ENCODE data around the gene HNRNPA2B1.
A peak's percentile ranks its signal among the peaks of the same experiment; 100 is the strongest.
"Not testable (repeated sequence)": the region's sequence is repeated elsewhere in the genome, so short reads cannot be mapped to it uniquely, and the experiment has no call there.

The HNRNPA2B1 gene

DNA sequence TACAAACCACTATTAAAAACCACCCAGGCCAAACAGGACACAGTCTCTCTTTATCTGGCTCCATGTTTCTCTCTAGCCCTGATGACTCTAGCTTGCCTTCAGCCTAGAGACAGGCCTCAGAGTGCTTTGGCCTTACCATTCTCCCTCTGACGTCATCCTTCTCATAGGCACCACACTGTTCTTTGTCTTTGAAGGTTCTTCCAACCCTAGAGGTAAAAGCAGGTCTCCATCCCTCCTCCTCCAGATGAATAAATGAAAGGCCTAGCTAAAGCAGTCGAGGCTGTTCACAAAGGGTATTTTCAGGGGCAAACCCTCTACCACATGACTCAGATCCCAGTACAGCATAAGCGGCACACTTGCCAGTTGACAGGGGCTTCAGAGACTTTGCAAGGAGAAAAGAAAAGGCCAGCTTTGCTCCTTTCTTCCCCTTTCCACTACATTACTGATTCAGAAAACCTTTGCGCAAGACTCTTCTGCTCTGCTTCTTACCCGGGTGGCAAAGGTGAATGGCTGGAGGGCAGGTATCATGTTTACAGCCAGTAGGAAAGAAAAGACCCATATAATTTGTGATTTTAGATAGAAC, 33.8 kb downstream of the HNRNPA2B1 start:
- no peak for DNase-seq (ENCODE audit: low spot score)

DNA sequence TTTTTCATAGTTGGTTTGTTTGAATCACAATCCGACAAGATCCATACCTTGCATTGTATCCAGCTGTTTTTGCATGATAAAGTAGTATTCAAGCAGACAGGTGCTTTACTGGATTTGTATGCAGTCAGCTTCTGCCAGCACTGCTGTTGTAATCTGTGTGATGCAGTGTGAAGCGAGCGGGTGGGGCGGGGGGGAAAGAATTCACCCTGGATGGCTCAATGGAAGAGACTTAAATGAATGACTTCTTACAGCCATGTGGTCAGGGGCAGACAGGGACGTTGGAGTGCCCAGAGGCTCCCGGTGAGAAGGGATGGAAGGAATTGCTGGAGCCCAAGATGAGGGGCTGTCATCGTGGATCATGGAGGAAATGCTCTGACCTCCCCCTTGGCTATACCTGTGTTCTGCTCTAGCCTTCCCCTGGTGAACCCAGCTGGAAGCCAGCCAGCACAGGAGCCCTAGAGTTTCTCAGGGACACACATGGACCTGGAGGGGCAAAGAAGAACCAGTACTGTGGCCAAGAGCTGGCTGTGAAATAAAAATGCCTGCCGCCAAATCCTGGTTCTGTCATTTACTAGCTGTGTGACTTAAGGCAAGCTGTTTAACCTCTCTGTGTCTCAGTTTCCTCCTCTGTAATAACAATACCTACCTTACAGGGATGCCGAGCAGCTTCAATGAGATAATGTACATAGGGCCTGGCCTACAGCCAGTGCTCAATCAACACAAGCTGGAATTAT, 34.4 kb downstream of the HNRNPA2B1 start:
- no peak for DNase-seq (ENCODE audit: low spot score)

DNA sequence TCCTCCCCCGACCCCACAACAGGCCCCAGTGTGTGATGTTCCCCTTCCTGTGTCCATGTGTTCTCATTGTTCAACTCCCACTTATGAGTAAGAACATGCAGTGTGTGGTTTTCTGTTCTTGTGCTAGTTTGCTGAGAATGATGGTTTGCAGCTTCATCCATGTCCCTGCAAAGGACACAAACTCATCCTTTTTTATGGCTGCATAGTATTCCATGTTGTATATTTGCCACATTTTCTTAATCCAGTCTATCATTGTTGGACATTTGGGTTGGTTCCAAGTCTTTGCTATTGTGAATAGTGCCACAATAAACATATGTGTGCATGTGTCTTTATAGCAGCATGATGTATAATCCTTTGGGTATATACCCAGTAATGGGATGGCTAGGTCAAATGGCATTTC, 36.7 kb downstream of the HNRNPA2B1 start:
- not testable (repeated sequence) for DNase-seq (ENCODE audit: low spot score)

DNA sequence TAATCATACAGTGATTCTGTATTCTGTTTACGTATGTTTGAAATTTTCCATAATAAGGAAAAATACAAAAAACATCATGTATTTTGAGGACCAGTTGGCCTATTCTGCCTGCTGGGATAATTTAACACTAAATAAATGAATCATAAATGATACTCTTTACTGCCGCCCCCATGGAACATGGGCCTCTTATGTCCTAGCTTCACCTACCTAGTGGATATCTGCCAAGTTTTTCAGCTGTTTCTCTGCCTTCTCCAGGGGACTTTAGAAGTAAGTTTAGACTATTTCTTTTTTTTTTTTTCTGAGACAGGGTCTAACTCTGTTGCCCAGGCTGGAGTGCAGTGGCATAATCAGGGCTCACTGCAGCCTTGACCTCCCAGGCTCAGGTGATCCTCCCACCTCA, 38.1 kb downstream of the HNRNPA2B1 start:
- no peak for DNase-seq (ENCODE audit: low spot score)

DNA sequence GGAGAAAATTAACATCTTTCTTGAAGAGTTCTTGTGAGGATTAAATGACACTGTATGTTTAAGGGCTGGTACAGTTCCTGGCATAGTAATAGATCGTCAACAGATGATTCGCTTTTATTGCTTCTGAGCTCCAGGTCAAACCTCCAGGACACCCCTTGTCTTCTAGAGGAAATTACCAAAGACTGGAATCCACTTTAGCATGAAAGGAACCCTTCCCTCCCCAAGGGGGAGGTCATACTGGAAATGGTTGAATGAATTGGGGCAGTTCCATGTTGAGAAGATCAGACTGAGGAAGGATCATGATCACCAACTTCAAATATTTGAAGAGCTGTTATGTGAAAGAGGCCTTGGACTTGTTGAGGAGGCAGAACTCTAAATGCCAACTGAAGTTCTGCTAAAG, 39.6 kb downstream of the HNRNPA2B1 start:
- no peak for DNase-seq (ENCODE audit: low spot score)

DNA sequence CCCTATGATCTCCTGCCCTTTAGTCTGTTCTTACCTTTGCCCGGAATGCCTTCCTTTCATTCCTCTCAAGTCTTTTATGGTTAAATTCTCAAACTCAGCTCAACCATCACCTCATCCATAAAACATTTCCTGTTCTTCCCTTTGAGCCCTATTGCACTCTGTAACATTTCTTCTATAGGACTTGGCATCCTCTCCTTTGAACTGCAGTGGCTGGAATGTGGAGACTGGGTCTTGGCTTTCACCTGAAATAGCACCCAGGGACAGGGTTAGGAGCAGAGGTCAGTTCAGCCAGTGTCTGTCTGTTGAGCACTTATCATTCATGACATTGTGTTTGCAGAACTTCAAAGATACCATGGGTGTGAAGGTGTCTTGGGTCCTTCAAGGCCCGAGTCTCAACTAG, 41.3 kb downstream of the HNRNPA2B1 start:
- no peak for DNase-seq (ENCODE audit: low spot score)

DNA sequence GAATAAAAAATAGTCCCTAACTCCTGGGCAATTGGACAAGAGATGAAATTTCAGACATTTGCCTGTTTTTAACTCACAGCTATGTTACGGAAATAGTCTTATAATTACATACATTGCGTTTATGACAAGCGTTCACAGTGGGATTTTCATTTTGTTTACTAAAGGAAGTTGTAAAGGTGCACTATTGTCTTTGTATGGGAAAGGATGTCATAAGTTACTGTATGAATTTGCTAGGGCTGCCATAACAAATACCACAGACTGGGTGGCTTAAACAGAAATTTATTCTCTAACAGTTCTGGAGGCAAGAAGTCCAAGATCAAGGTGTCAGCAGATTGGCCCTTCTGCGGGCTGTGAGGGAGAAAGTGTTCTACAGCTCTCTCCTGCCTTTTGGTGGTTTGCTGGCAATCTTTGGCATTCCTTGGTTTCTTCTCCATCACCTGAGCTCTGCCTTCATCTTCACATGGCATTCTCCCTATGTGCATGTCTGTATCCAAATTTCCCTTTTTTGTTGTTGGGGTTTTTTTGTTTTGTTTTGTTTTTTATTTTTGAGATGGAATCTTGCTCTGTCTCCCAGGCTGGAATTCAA, 42.9 kb downstream of the HNRNPA2B1 start:
- no peak for DNase-seq (ENCODE audit: low spot score)

DNA sequence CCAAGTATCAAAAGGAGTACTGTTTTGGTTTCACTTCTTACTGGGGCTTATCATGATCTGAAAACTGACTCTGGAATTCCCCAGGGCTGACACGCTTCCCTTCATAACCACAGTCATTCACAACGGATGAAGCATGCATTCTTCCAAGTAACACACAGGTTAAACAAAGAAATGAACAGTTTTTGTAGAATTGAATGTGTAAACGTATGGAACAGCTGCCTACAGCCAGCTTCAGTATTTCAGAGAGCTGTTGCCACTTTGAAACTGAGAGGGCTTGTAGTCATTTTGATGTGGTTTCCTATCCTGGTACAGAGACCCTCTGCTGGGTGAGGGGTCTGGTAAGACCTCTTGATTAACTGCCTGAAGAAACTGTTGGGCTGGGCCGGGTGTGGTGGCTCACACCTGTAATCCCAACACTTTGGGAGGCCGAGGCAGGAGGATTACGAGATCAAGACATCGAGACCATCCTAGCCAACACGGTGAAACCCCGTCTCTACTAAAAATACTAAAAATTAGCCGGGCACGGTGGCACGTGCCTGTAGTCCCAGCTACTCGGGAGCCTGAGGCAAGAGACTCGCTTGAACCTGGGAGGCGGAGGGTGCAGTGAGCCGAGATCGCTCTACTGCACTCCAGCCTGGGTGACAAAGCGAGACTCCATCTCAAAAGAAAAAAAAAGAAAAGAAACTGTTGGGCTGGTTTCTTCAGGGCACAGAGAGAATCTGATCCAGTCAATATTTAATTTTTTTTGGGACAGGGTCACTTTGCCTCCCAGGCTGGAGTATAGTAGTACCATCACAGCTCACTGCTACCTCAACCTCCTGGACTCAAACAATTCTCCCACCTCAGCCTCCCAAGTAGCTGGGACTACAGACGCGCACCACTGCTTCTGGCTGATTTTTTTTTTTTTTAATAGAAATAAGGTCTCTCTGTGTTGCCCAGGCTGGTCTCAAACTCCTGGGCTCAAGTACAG, 43.8 kb downstream of the HNRNPA2B1 start:
- no peak for DNase-seq (ENCODE audit: low spot score)

DNA sequence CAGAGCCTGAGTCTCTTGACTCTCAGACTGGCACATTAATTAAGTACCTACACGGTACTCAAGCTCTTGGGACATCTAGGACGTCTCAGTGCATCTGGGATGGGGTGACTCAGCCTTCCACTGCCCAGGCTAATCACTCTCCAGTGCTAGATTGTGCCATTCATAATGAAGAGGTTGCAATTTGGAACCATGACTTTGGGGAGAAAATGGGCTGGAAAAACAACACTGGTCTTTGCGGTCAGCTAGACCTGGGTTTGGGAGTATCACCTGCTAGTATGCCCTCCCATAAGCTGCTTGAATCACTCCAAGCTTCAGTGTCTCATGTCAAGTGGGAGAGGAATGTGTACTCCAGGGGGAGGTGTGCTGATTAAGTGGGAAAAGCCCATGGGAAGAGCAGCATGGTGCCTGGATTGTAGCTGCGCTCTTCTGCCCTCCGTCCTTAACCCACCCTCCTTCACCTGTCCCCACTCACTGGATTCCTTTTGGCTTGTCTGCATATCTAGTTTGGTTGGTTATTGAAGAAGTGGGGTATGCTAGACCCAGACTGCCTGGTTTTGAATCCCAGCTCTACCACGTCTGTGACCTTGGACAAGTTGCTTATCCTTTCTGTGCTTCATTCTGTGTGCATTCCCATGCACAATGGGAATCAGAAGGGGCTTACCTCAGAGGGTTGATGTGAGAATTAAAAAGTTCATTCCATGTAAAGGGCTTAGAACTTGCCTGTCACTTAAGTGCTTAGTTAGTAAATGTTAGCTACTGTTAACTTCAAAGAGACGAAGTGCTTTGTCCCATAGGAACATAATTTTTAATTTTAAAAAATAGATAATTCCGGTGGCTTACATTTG, 44.8 kb downstream of the HNRNPA2B1 start:
- no peak for DNase-seq (ENCODE audit: low spot score)

DNA sequence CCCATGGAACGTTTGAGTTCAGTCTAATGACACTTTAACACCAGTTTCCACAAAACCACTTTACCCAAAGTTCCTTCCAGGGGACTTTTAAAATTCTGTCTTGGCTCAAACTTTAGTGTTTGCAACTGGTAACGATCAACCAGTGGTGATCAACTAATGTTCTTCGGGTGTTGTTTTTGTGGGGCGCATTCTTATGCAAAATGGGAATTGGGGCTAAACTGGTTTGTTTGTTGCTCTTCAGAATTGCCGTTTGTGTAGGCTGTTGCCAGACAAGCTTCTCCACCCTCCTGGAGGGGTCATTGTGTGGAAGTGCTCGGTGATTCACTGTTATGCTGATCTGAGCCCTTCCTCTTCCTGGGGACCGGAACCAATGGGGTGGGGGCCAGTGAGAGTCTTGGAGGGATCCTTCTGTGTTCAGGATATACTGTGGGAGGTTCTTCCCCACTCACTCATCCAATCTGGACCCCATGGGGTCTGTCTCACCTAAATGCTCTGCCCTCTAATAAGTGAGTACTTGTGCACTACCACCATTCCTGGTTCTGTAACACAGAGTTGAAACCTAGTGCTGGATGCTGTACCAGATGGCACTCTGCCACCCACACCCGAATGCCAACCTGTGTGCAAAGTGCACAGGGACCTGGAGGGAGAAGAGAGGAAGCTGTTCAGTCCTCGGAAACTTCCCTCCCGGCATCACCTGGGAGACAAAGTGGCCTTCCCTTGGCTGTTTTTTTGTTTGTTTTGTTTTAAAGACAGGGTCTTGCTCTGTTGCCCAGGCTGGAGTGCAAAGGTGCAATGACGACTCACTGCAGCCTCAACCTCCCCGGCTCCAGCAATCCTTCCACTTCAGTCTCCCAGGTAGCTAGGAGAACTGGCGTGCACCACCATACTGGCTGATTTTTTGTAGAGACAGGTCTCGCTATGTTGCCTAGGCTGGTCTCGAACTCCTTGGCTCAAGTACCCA, 46.4 kb downstream of the HNRNPA2B1 start:
- DNase-seq (ENCODE audit: low spot score) = no peak

DNA sequence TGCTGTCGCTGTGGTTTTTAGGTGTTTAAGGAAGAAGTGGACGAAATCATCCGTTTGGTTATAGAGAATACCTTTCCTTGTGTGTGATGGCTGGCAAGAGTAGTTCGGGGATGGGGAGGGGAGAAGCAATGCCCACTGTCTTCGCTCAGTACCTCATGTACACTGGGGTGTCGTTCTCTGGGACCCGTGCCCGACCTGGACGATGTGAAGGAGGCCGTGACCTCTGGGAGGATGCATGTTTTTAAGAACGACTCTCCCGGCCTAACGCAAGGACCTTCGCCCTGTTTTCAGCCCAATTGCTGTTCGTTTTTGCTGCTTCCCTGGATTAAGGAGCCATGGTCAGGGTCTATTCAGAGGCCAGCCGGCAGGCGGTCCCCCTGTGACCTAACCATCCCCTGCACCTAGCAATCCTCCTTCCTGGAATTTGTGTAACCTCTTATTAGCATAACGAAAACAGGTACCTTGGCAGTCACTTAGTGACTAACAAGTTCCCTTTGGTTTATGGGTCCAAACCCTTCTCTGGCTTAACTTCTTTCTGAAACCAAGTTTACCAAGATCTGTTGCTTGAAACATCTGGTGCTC, 47.2 kb downstream of the HNRNPA2B1 start:
- no peak for DNase-seq (ENCODE audit: low spot score)

DNA sequence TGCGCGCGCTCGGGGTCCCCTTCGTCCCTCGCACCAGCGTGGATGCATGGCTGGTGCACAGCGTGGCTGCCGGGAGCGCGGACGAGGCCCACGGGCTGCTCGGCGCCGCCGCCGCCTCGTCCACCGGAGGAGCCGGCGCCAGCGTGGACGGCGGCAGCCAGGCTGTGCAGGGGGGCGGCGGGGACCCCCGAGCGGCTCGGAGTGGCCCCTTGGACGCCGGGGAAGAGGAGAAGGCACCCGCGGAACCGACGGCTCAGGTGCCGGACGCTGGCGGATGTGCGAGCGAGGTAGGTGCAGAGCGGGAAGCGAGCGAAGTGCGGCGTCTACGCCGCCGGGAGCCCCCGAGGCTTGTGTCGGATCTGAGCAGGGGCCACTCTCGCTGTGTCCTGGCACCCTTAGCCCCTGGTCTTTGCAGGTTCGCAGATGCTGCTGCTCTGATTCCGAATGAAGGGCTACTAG, 47.7 kb downstream of the HNRNPA2B1 start:
- not testable (repeated sequence) for DNase-seq (ENCODE audit: low spot score)

DNA sequence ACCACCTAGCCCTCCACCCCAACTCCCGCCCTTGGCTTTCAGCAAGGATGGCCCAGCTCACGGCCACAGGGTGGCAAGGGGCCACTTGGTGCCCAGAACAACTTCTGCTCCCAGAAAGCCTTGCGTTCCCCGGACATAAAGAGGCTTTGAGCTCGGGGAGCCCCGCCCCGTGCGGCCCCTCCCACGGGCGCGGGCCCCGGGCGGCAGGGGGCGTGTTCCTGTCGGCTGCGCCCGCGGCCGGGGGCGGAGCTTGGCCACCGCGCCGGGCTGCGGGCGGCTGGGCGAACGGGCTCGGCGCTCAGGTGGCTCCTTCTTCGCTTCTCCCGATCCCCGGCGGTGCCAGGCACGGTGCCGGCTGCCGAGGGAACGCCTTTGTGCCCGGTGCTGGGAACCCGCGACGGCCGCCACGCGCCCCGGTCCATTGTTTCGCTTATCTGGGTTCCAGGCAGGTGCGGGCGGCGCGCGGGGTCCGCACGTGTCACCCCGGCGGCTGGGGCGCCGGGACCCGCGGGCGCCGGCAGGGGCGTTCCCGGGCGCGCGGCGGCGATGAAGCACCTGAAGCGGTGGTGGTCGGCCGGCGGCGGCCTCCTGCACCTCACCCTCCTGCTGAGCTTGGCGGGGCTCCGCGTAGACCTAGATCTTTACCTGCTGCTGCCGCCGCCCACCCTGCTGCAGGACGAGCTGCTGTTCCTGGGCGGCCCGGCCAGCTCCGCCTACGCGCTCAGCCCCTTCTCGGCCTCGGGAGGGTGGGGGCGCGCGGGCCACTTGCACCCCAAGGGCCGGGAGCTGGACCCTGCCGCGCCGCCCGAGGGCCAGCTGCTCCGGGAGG, 48.4 kb downstream of the HNRNPA2B1 start, which contains the start of gene NFE2L3:
NFE2L3 (plus strand) TSS at position 246 of the 829 bp plus-strand sequence; CDS start at position 547, 301 bp downstream.
- peak; percentile 79 for DNase-seq (ENCODE audit: low spot score)

DNA sequence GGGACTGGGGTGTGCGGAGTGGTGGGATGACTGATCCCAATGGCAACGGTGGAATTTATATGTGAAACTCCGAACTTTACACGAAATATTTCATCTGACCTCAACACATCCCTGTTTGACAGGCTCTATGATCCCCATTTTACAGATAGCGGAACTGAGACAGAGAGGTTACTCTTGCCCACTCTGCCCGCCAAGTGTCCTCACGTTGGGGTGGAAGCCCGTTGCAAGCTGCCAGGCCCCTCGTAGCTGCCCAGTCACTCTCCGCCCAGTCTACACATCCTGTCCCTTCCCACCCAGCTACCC, 48.9 kb downstream of the HNRNPA2B1 start:
- DNase-seq (ENCODE audit: low spot score) = no peak

DNA sequence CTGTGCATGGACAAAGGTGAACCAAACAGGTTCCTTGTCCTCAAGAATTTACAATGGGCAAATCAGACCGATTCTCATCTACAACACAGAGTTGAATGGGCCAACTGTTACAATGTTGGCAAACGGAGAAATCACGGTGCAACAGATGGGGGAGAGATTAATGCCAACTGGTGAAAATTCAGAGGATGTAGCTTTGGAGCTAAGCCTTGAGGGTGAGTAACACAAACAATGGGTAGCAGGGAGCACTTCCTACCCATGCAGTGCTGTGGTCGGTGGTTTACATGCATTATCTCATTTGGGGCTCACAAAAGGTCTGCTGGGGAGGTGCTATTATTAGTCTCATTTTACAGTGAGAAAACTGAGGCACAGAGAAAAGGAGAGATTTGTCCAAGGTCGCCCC, 49.5 kb downstream of the HNRNPA2B1 start:
- DNase-seq (ENCODE audit: low spot score) = peak; percentile 51

DNA sequence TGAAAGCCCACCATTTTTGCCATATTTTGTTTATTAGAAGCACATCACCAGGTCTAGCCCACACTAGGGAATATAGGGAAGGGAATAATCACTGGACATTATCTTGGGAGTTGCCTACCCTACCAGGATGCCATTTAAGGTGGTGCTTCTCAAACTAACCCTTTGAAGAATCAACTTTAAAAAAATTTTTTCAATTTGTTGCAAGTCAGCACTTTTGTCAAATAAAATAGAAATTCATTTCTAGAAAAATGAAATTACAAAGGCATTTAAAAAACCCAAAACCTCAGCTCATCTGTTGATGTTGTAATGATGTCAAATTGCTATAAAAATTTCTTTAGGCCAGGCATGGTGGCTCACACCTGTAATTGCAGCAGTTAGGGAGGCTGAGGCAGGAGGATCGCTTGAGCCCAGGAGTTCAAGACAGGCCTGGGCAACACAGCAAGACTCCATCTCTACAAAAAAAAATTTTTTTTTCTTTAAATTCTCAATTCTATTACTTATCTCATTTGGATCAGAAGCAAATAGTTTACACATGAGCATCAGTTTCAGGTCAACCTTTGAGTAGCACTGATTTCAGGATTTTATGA, 51.1 kb downstream of the HNRNPA2B1 start:
- DNase-seq (ENCODE audit: low spot score) = no peak

DNA sequence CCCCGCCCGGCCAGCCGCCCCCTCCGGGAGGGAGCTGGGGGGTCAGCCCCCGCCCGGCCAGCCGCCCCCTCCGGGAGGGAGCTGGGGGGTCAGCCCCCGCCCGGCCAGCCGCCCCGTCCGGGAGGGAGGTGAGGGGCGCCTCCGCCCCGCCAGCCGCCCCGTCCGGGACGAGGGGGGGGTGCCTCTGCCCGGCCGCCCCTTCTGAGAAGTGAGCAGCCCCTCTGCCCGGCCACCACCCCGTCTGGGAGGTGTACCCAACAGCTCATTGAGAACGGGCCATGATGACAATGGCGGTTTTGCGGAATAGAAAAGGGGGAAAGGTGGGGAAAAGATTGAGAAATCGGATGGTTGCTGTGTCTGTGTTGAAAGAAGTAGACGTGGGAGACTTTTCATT, 52.2 kb downstream of the HNRNPA2B1 start:
- not testable (repeated sequence) for DNase-seq (ENCODE audit: low spot score)

DNA sequence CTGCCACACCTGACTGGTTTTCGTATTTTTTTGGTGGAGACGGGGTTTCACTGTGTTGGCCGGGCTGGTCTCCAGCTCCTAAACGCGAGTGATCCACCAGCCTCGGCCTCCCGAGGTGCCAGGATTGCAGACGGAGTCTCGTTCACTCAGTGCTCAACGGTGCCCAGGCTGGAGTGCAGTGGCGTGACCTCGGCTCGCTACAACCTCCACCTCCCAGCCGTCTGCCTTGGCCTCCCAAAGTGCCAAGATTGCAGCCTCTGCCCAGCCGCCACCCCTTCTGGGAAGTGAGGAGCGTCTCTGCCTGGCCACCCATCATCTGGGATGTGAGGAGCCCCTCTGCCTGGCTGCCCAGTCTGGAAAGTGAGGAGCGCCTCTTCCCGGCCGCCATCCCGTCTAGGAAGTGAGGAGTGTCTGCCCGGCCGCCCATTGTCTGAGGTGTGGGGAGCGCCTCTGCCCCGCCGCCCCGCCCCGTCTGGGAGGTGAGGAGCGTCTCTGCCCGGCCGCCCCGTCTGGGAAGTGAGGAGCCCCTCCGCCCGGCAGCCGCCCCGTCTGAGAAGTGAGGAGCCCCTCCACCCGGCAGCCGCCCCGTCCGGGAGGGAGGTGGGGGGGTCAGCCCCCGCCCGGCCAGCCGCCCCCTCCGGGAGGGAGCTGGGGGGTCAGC, 52.8 kb downstream of the HNRNPA2B1 start:
- DNase-seq (ENCODE audit: low spot score) = not testable (repeated sequence)

Data from Ammon's horn (tissue), 1 donor.